Measurements from ENCODE around the gene ANKLE2. TPM values are rescaled to one million over a fixed set of nuclear protein-coding genes. Genes with fewer than 3 reads are reported as not detected.

ANKLE2 gene
- polyA plus RNA-seq, 2 of the 4 experiments (the other 2 are of a cell fraction): 70.7 to 103 TPM

DNA sequence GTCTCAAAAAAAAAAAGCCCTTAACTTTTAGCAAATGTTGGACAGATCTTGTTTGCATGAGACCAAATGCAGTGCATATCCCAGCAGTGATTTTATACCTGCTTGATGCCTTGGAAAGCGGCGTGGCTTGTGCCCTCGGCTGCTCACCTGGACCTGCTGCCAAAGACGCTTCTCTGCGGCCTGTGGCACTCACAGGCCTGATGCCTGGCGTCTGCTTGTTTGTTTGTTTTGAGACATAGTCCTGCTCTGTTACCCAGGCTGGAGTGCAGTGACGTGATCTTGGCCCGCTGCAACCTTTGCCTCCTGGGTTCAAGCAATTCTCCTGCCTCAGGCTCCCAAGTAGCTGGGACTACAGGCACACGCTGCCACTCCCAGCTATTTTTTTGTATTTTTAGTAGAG is 45.8 kb downstream of the ANKLE2 start:
- DNase-seq (ENCODE audit: low read depth in 1 of 2, low spot score in 1 of 2) (no peak), FAIRE-seq (no peak), ATAC-seq (no peak)
- Histone ChIP-seq H3K9me3 (no peaks in the 10 kb centered on the region), H3K27ac (no peak overlapping the region), H3K4me1 (no peaks in the 10 kb centered on the region), H3K4me2 (no peak overlapping the region), H3K4me3 (no peak overlapping the region)
- 82% methylated on average over 9 of the region's 9 CpGs for WGBS (ENCODE audit: missing lambda C conversion rate)
- CTCF ChIA-PET: no interaction called here
- TF ChIP-seq, protein P1, sequence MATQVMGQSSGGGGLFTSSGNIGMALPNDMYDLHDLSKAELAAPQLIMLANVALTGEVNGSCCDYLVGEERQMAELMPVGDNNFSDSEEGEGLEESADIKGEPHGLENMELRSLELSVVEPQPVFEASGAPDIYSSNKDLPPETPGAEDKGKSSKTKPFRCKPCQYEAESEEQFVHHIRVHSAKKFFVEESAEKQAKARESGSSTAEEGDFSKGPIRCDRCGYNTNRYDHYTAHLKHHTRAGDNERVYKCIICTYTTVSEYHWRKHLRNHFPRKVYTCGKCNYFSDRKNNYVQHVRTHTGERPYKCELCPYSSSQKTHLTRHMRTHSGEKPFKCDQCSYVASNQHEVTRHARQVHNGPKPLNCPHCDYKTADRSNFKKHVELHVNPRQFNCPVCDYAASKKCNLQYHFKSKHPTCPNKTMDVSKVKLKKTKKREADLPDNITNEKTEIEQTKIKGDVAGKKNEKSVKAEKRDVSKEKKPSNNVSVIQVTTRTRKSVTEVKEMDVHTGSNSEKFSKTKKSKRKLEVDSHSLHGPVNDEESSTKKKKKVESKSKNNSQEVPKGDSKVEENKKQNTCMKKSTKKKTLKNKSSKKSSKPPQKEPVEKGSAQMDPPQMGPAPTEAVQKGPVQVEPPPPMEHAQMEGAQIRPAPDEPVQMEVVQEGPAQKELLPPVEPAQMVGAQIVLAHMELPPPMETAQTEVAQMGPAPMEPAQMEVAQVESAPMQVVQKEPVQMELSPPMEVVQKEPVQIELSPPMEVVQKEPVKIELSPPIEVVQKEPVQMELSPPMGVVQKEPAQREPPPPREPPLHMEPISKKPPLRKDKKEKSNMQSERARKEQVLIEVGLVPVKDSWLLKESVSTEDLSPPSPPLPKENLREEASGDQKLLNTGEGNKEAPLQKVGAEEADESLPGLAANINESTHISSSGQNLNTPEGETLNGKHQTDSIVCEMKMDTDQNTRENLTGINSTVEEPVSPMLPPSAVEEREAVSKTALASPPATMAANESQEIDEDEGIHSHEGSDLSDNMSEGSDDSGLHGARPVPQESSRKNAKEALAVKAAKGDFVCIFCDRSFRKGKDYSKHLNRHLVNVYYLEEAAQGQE (IDR thresholded peaks at IDR 0.05): no peak
- no peak for TF ChIP-seq EHMT2 (IDR thresholded peaks at IDR 0.05; ENCODE audit: low read depth)
- TF ChIP-seq MAFK (IDR thresholded peaks at IDR 0.05; ENCODE audit: partially characterized antibody): no peak
- TF ChIP-seq, protein P2, sequence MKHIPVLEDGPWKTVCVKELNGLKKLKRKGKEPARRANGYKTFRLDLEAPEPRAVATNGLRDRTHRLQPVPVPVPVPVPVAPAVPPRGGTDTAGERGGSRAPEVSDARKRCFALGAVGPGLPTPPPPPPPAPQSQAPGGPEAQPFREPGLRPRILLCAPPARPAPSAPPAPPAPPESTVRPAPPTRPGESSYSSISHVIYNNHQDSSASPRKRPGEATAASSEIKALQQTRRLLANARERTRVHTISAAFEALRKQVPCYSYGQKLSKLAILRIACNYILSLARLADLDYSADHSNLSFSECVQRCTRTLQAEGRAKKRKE (CRISPR knock-in tag; IDR thresholded peaks at IDR 0.05; ENCODE audit: low read depth): no peak
- TF ChIP-seq HEYL (CRISPR knock-in tag; IDR thresholded peaks at IDR 0.05): no peak
- TF ChIP-seq SREBF2 (IDR thresholded peaks at IDR 0.05): no peak
- no peak for TF ChIP-seq GATA3 (IDR thresholded peaks at IDR 0.05; ENCODE audit: borderline replicate concordance)
- no peak for TF ChIP-seq CBX8 (IDR thresholded peaks at IDR 0.05)
- TF ChIP-seq, protein P3, sequence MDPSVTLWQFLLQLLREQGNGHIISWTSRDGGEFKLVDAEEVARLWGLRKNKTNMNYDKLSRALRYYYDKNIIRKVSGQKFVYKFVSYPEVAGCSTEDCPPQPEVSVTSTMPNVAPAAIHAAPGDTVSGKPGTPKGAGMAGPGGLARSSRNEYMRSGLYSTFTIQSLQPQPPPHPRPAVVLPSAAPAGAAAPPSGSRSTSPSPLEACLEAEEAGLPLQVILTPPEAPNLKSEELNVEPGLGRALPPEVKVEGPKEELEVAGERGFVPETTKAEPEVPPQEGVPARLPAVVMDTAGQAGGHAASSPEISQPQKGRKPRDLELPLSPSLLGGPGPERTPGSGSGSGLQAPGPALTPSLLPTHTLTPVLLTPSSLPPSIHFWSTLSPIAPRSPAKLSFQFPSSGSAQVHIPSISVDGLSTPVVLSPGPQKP (IDR thresholded peaks at IDR 0.05; ENCODE audit: low read depth, low read length): no peak
- TF ChIP-seq ESRRA (IDR thresholded peaks at IDR 0.05; ENCODE audit: borderline replicate concordance, low read length): no peak
- TF ChIP-seq TFCP2L1 (CRISPR knock-in tag; IDR thresholded peaks at IDR 0.05): no peak
- no peak for TF ChIP-seq PHF8 (IDR thresholded peaks at IDR 0.05; ENCODE audit: borderline replicate concordance, low read depth)
- POLR2A ChIA-PET: no interaction called here

DNA sequence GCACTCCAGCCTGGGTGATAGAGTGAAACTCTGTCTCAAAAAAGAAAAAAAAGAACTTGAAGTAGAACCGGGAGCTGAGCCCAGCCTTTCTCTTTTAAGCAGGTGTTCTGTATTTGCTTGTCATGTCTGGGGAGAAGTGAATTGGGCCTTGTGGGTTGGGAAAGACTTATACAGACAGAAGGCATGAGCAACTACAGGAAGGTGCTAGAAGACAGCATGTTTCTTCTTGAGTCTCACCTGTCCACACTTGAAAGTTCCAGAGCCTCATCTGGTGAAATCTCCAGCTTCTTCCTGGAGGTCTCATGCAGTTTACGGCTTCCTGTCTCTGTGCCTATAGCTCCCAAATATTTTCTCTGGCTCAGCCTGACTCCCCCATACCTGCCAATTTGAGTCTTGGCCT is 48.5 kb downstream of the ANKLE2 start:
- H3K4me2 ChIP-seq: no peak overlapping the region
- ATAC-seq (no peak), DNase-seq (ENCODE audit: low read depth in 1 of 2, low spot score in 1 of 2) (no peak), FAIRE-seq (no peak)
- H3K27ac ChIP-seq: no peak overlapping the region
- 0 out of 3 replicates have a peak, but pooled peaks cover 2% of the 10 kb centered on the region for H3K9me3 ChIP-seq
- WGBS (ENCODE audit: missing lambda C conversion rate): 96% methylated on average over 2 of the region's 2 CpGs
- no peak for TF ChIP-seq BHLHE40 (IDR thresholded peaks at IDR 0.05; ENCODE audit: low read depth, low read length)
- no peak for TF ChIP-seq NR3C1 (IDR thresholded peaks at IDR 0.05)
- no peak for TF ChIP-seq CEBPB (IDR thresholded peaks at IDR 0.05)
- no peak for TF ChIP-seq SMC3 (IDR thresholded peaks at IDR 0.05)
- TF ChIP-seq, protein P4, sequence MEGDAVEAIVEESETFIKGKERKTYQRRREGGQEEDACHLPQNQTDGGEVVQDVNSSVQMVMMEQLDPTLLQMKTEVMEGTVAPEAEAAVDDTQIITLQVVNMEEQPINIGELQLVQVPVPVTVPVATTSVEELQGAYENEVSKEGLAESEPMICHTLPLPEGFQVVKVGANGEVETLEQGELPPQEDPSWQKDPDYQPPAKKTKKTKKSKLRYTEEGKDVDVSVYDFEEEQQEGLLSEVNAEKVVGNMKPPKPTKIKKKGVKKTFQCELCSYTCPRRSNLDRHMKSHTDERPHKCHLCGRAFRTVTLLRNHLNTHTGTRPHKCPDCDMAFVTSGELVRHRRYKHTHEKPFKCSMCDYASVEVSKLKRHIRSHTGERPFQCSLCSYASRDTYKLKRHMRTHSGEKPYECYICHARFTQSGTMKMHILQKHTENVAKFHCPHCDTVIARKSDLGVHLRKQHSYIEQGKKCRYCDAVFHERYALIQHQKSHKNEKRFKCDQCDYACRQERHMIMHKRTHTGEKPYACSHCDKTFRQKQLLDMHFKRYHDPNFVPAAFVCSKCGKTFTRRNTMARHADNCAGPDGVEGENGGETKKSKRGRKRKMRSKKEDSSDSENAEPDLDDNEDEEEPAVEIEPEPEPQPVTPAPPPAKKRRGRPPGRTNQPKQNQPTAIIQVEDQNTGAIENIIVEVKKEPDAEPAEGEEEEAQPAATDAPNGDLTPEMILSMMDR (IDR thresholded peaks at IDR 0.05): no peak
- no peak for TF ChIP-seq HEYL (CRISPR knock-in tag; IDR thresholded peaks at IDR 0.05)
- no peak for TF ChIP-seq CHD4 (IDR thresholded peaks at IDR 0.05; ENCODE audit: borderline replicate concordance)
- TF ChIP-seq, protein P2 (CRISPR knock-in tag; IDR thresholded peaks at IDR 0.05; ENCODE audit: low read depth): no peak
- no peak for TF ChIP-seq CHD2 (IDR thresholded peaks at IDR 0.05; ENCODE audit: low read length, partially characterized antibody)
- CTCF ChIA-PET: interaction anchor here (0.7 kb wide), 1 partner anchor 10 kb away, joined by 3 read pairs; no protein-coding TSS in a partner anchor
- POLR2A ChIA-PET: no interaction called here
- H3K4me1 ChIP-seq: no peaks in the 10 kb centered on the region
- H3K4me3 ChIP-seq: no peak overlapping the region

Measured in A549 (cell line).